DND-41 (cell line): Measurements from ENCODE around the gene PSMC3IP.

Source experiments
- ATAC-seq: fragments of 200-7000 bp; cut with Tn5 transposase; 3 replicates; pipeline ENCODE4 v1.9.1; 2021; ENCODE audit warnings: low read depth; ENCODE audit not compliant: insufficient read depth
- DNase-seq: peaks from one replicate; pipeline ENCODE4 v3.0.0-alpha.2; 2020
- H2AFZ ChIP-seq: 2 replicates; pipeline ENCODE4 v1.6.0; 2012; ENCODE audit warnings: low read depth, low read length
- H3K27ac ChIP-seq: 2 replicates; pipeline ENCODE4 v1.5.1; 2012; ENCODE audit warnings: low read length, inconsistent platforms
- H3K27me3 ChIP-seq: fragments of 200-600 bp; sonication (generic); 2 replicates; pipeline ENCODE4 v1.6.0; 2012; ENCODE audit warnings: low read length, mild to moderate bottlenecking, inconsistent platforms; ENCODE audit not compliant: insufficient read depth, poor library complexity
- H3K36me3 ChIP-seq: 2 replicates; pipeline ENCODE4 v1.5.1; 2012; ENCODE audit warnings: low read length, inconsistent platforms; ENCODE audit not compliant: insufficient read depth
- H3K4me1 ChIP-seq: 2 replicates; pipeline ENCODE4 v1.5.1; 2012; ENCODE audit warnings: mild to moderate bottlenecking, low read length; ENCODE audit not compliant: insufficient read depth
- H3K4me2 ChIP-seq: 2 replicates; pipeline ENCODE4 v1.6.0; 2012; ENCODE audit warnings: mild to moderate bottlenecking, moderate library complexity, low read length, inconsistent platforms; ENCODE audit not compliant: insufficient read depth
- H3K4me3 ChIP-seq, 2 experiments: fragments of 200-600 bp in 1 of 2; shearing (Covaris generic) in 1 of 2; 2 replicates each; pipeline ENCODE4 v1.5.1; 2012 to 2016; ENCODE audit warnings: inconsistent platforms in 2 of 2, low read length in 2 of 2, mild to moderate bottlenecking in 2 of 2, low read depth in 1 of 2, moderate library complexity in 1 of 2
- H3K79me2 ChIP-seq: 2 replicates; pipeline ENCODE4 v1.6.0; 2012; ENCODE audit warnings: low read length, inconsistent platforms; ENCODE audit not compliant: insufficient read depth
- H3K9ac ChIP-seq: 2 replicates; pipeline ENCODE4 v1.6.0; 2012; ENCODE audit warnings: low read depth, mild to moderate bottlenecking, inconsistent platforms, low read length, moderate library complexity
- H3K9me3 ChIP-seq: 2 replicates; pipeline ENCODE4 v1.5.1; 2012; ENCODE audit warnings: low read length, moderate library complexity, mild to moderate bottlenecking, inconsistent platforms; ENCODE audit not compliant: insufficient read depth, severe bottlenecking
- H4K20me1 ChIP-seq: 2 replicates; pipeline ENCODE4 v1.6.0; 2012; ENCODE audit warnings: low read length; ENCODE audit not compliant: insufficient read depth
- EZH2 ChIP-seq: IDR thresholded peaks from 3 replicates; pipeline ENCODE4 v1.6.1; 2012; ENCODE audit warnings: borderline replicate concordance, low read depth, mild to moderate bottlenecking, moderate library complexity, low read length, inconsistent platforms; ENCODE audit not compliant: severe bottlenecking
- TF ChIP-seq, protein P1 (sequence below): IDR thresholded peaks from 2 replicates; pipeline ENCODE4 v1.5.1; 2012; ENCODE audit warnings: borderline replicate concordance, low read length, moderate library complexity, mild to moderate bottlenecking; ENCODE audit not compliant: poor library complexity, severe bottlenecking; ENCODE audit errors: extremely low read depth

Gene PSMC3IP

GRCh38 chr17:42530952-42531454, 46.5 kb downstream of the PSMC3IP start:
- DNase-seq (no peak), ATAC-seq (no peak)
- Histone ChIP-seq H3K27me3 (no peaks in the 10 kb centered on the region), H3K79me2 (no peaks in the 10 kb centered on the region), H3K36me3 (no peaks in the 10 kb centered on the region), H3K4me3 (peak overlapping the region in 1 of 2 experiments; percentile 41; a peak in 1 of 4 replicates), H3K4me1 (peaks cover 59% of the 10 kb centered on the region), H3K27ac (peak overlapping the region; percentile 93), H4K20me1 (no peaks in the 10 kb centered on the region), H3K9ac (peak overlapping the region; percentile 62), H3K4me2 (peak overlapping the region; percentile 69), H3K9me3 (no peaks in the 10 kb centered on the region), H2AFZ (peak overlapping the region; percentile 74)
- TF ChIP-seq EZH2: no peak
- TF ChIP-seq, protein P1, sequence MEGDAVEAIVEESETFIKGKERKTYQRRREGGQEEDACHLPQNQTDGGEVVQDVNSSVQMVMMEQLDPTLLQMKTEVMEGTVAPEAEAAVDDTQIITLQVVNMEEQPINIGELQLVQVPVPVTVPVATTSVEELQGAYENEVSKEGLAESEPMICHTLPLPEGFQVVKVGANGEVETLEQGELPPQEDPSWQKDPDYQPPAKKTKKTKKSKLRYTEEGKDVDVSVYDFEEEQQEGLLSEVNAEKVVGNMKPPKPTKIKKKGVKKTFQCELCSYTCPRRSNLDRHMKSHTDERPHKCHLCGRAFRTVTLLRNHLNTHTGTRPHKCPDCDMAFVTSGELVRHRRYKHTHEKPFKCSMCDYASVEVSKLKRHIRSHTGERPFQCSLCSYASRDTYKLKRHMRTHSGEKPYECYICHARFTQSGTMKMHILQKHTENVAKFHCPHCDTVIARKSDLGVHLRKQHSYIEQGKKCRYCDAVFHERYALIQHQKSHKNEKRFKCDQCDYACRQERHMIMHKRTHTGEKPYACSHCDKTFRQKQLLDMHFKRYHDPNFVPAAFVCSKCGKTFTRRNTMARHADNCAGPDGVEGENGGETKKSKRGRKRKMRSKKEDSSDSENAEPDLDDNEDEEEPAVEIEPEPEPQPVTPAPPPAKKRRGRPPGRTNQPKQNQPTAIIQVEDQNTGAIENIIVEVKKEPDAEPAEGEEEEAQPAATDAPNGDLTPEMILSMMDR: no peak

DNA sequence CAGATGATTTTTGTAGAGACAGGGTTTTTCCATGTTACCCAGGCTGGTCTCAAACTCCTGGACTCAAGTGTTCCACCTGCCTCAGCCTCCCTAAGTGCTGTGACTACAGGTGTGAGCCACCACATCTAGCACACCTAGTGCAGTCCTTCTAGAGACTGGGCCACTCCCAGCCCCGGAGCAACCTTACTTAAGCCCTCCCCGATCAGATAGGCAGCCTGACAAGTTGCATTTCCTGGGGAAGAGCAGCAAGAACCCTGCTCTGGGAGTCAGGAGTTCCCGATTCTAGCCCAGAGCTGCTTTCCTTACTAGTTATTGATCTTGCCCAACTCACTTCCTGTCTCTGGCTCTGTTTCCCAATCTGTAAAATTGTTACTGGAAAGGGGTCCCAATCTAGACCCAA, 48.5 kb downstream of the PSMC3IP start:
- Histone ChIP-seq H3K9me3 (no peaks in the 10 kb centered on the region), H3K27ac (peak overlapping the region; percentile 24), H3K4me2 (no peak overlapping the region), H3K4me1 (peaks cover 48% of the 10 kb centered on the region), H3K79me2 (no peaks in the 10 kb centered on the region), H3K4me3 (no peak overlapping the region), H3K36me3 (no peaks in the 10 kb centered on the region), H3K9ac (no peak overlapping the region), H4K20me1 (no peaks in the 10 kb centered on the region), H2AFZ (no peak overlapping the region), H3K27me3 (no peaks in the 10 kb centered on the region)
- no peak for TF ChIP-seq EZH2
- TF ChIP-seq, protein P1: no peak
- DNase-seq (no peak), ATAC-seq (no peak)

DNA sequence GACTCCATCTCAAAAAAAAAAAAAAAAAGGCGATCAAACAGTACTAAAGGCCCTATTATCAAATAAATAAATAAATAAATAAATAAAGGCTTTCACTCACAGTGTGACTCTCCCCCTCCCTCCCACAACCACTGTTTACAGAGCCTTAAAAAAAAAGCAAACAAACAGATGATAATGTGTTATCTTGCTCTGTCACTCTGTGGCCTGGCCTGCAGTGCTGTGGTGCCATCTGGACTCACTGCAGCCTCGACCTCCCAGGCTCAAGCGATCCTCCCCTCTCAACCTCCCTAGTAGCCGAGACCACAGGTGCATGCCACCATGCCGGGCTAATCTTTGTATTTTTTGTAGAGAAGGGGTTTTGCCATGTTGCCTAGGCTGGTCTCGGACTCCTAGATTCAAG, 49.6 kb downstream of the PSMC3IP start:
- Histone ChIP-seq H3K27ac (no peak overlapping the region), H3K36me3 (no peaks in the 10 kb centered on the region), H3K4me3 (no peak overlapping the region), H3K4me2 (no peak overlapping the region), H2AFZ (no peak overlapping the region), H3K9me3 (no peaks in the 10 kb centered on the region), H3K79me2 (no peaks in the 10 kb centered on the region), H3K27me3 (no peaks in the 10 kb centered on the region), H4K20me1 (no peaks in the 10 kb centered on the region), H3K4me1 (peaks cover 39% of the 10 kb centered on the region), H3K9ac (no peak overlapping the region)
- DNase-seq (no peak), ATAC-seq (no peak)
- TF ChIP-seq EZH2: no peak
- TF ChIP-seq, protein P1: no peak

DNA sequence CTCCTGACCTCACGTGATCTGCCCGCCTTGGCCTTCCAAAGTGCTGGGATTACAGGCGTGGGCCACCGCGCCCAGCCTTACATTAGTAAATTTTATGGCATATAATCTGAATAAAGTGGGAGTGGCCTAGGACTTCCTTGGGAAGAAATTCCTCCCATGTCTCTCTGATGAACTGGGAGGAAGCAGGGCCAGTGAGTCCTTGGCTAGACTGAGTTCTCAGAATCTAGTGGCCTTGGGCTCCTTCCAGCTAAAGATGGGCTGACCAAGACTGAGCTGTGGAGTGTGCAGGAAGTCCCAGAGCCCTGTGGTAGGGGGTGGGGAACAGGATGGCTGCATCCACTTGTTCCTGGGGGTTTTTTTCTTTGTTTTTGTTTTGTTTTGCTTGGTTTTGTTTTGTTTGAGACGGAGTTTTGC, 51.5 kb downstream of the PSMC3IP start:
- H3K36me3 ChIP-seq: no peaks in the 10 kb centered on the region
- no peaks in the 10 kb centered on the region for H3K27me3 ChIP-seq
- no peak overlapping the region for H2AFZ ChIP-seq
- H3K27ac ChIP-seq: no peak overlapping the region
- H3K9ac ChIP-seq: no peak overlapping the region
- H3K79me2 ChIP-seq: no peaks in the 10 kb centered on the region
- H3K4me2 ChIP-seq: no peak overlapping the region
- H3K4me1 ChIP-seq: peaks cover 26% of the 10 kb centered on the region
- no peaks in the 10 kb centered on the region for H4K20me1 ChIP-seq
- TF ChIP-seq, protein P1: no peak
- ATAC-seq (no peak), DNase-seq (no peak)
- H3K4me3 ChIP-seq: no peak overlapping the region
- H3K9me3 ChIP-seq: no peaks in the 10 kb centered on the region
